Measurements from ENCODE around the gene SAP25. TPM values are rescaled to one million over a fixed set of nuclear protein-coding genes. Genes with fewer than 3 reads are reported as not detected.

SAP25 gene
- total RNA-seq, 1 donor from 2014 or later: 2.6 TPM

- DNase-seq (ENCODE audit: low spot score): peak; percentile 64
- Mint-ChIP-seq H3K4me1 (ENCODE audit: unreplicated experiment) (peaks cover 15% of the 10 kb centered on the region), H3K4me3 (ENCODE audit: unreplicated experiment) (peak overlapping the region; percentile 73), H3K9me3 (ENCODE audit: unreplicated experiment) (no peaks in the 10 kb centered on the region), H3K36me3 (ENCODE audit: low read depth, unreplicated experiment) (peaks cover 12% of the 10 kb centered on the region), H3K27ac (ENCODE audit: unreplicated experiment) (peak overlapping the region; percentile 59), H3K27me3 (ENCODE audit: unreplicated experiment) (peaks cover 18% of the 10 kb centered on the region)
- TF ChIP-seq CTCF (IDR thresholded peaks at IDR 0.05; ENCODE audit: unreplicated experiment): peak; percentile 51
These were observed 4.5 kb downstream of the SAP25 start for GRCh38 chr7:100568896-100569844.

- Mint-ChIP-seq H3K4me3 (ENCODE audit: unreplicated experiment) (peak overlapping the region; percentile 73), H3K27me3 (ENCODE audit: unreplicated experiment) (peaks cover 21% of the 10 kb centered on the region)
These were observed 5.4 kb downstream of the SAP25 start for GRCh38 chr7:100568176-100568895.

GRCh38 chr7:100567751-100568175 lies 5.9 kb downstream of the SAP25 start:
- H3K36me3 Mint-ChIP-seq (ENCODE audit: low read depth, unreplicated experiment): peaks cover 20% of the 10 kb centered on the region
- H3K27ac Mint-ChIP-seq (ENCODE audit: unreplicated experiment): no peak overlapping the region
- no peak overlapping the region for H3K4me3 Mint-ChIP-seq (ENCODE audit: unreplicated experiment)
- peaks cover 15% of the 10 kb centered on the region for H3K4me1 Mint-ChIP-seq (ENCODE audit: unreplicated experiment)
- H3K9me3 Mint-ChIP-seq (ENCODE audit: unreplicated experiment): no peaks in the 10 kb centered on the region
- no peak for TF ChIP-seq CTCF (IDR thresholded peaks at IDR 0.05; ENCODE audit: unreplicated experiment)
- DNase-seq (ENCODE audit: low spot score): no peak
- H3K27me3 Mint-ChIP-seq (ENCODE audit: unreplicated experiment): peaks cover 23% of the 10 kb centered on the region

More at GRCh38 chr7:100568176-100568895, 5.4 kb downstream of the SAP25 start:
- Mint-ChIP-seq H3K36me3 (ENCODE audit: low read depth, unreplicated experiment) (peaks cover 20% of the 10 kb centered on the region), H3K27ac (ENCODE audit: unreplicated experiment) (peak overlapping the region; percentile 59), H3K9me3 (ENCODE audit: unreplicated experiment) (no peaks in the 10 kb centered on the region), H3K4me1 (ENCODE audit: unreplicated experiment) (peaks cover 15% of the 10 kb centered on the region)
- DNase-seq (ENCODE audit: low spot score): no peak
- TF ChIP-seq CTCF (IDR thresholded peaks at IDR 0.05; ENCODE audit: unreplicated experiment): no peak

- no peak for DNase-seq (ENCODE audit: low spot score)
- H3K27me3 Mint-ChIP-seq (ENCODE audit: unreplicated experiment): peaks cover 22% of the 10 kb centered on the region
- peaks cover 15% of the 10 kb centered on the region for H3K4me1 Mint-ChIP-seq (ENCODE audit: unreplicated experiment)
- H3K4me3 Mint-ChIP-seq (ENCODE audit: unreplicated experiment): no peak overlapping the region
- peaks cover 20% of the 10 kb centered on the region for H3K36me3 Mint-ChIP-seq (ENCODE audit: low read depth, unreplicated experiment)
- H3K9me3 Mint-ChIP-seq (ENCODE audit: unreplicated experiment): no peaks in the 10 kb centered on the region
- no peak for TF ChIP-seq CTCF (IDR thresholded peaks at IDR 0.05; ENCODE audit: unreplicated experiment)
- no peak overlapping the region for H3K27ac Mint-ChIP-seq (ENCODE audit: unreplicated experiment)
These were observed 6.5 kb downstream of the SAP25 start for GRCh38 chr7:100567031-100567730.

All from endothelial cell (in vitro differentiated cells).